Fibroblast of lung (primary cell): ENCODE measurements around the gene COP1. TPM values are rescaled to one million over a fixed set of nuclear protein-coding genes. Genes with fewer than 3 reads are reported as not detected.
A peak's percentile ranks its signal among the peaks of the same experiment; 100 is the strongest.

ENCODE experiments used
- DNase-seq, 2 donors: peaks; one replicate each; pipeline versions ENCODE4 v3.0.0 to v3.0.0-alpha.2; 2010; ENCODE audit warnings: low read depth in 2 of 2
- H2AFZ ChIP-seq: 2 replicates; pipeline ENCODE4 v1.5.1; 2012; ENCODE audit warnings: low read length, control low read depth, inconsistent platforms
- H3K27ac ChIP-seq: 2 replicates; pipeline ENCODE4 v1.5.1; 2011; ENCODE audit warnings: low read length, control low read depth; ENCODE audit not compliant: insufficient read depth
- H3K27me3 ChIP-seq: 2 replicates; pipeline ENCODE4 v1.5.1; 2011; ENCODE audit warnings: mild to moderate bottlenecking, low read length; ENCODE audit not compliant: control insufficient read depth, insufficient read depth
- H3K36me3 ChIP-seq: 2 replicates; pipeline ENCODE4 v1.5.1; 2011; ENCODE audit warnings: low read length; ENCODE audit not compliant: control insufficient read depth, insufficient read depth
- H3K4me1 ChIP-seq: 2 replicates; pipeline ENCODE4 v1.5.1; 2011; ENCODE audit warnings: low read length; ENCODE audit not compliant: control insufficient read depth, insufficient read depth; ENCODE audit errors: extremely low read depth
- H3K4me2 ChIP-seq: 2 replicates; pipeline ENCODE4 v1.5.1; 2011; ENCODE audit warnings: low read length, control low read depth; ENCODE audit not compliant: insufficient read depth; ENCODE audit errors: extremely low read depth
- H3K4me3 ChIP-seq, 4 experiments: fragments of 200-600 bp in 1 of 4; sonication (generic) in 1 of 4; replicated peaks in 1 of 4; 2 replicates each; pipeline ENCODE4 v1.5.1; 2011 to 2016; ENCODE audit warnings: low read length in 4 of 4, low read depth in 3 of 4, mild to moderate bottlenecking in 3 of 4, control low read depth in 2 of 4, inconsistent platforms in 1 of 4, mixed read lengths in 1 of 4; ENCODE audit not compliant: insufficient read depth in 1 of 4; ENCODE audit errors: control extremely low read depth in 1 of 4
- H3K79me2 ChIP-seq: 2 replicates; pipeline ENCODE4 v1.5.1; 2012; ENCODE audit warnings: mild to moderate bottlenecking, low read length, inconsistent platforms; ENCODE audit not compliant: control insufficient read depth, insufficient read depth
- H3K9ac ChIP-seq: 2 replicates; pipeline ENCODE4 v1.5.1; 2011; ENCODE audit warnings: mild to moderate bottlenecking, low read length, control low read depth; ENCODE audit not compliant: insufficient read depth
- H3K9me3 ChIP-seq: 2 replicates; pipeline ENCODE4 v1.5.1; 2012; ENCODE audit warnings: low read depth, low read length; ENCODE audit not compliant: control insufficient read depth, insufficient read depth
- H4K20me1 ChIP-seq: 2 replicates; pipeline ENCODE4 v1.5.1; 2011; ENCODE audit warnings: low read length; ENCODE audit not compliant: control insufficient read depth, insufficient read depth; ENCODE audit errors: extremely low read depth
- EZH2 ChIP-seq: IDR thresholded peaks from 2 replicates; pipeline ENCODE4 v1.5.1; 2012; ENCODE audit warnings: low read length, control low read depth, mild to moderate bottlenecking; ENCODE audit errors: missing control alignments
- polyA plus RNA-seq, 2 donors: library from polyadenylated mRNA; depleted of rRNA in 1 of 2; stranded (reverse) in 1 of 2; unstranded in 1 of 2; fragments of >200 nt; gene quantifications; 2 replicates each; pipeline ENCODE4 v1.2.1, GENCODE V29; 2011 to 2012; ENCODE audit warnings: missing spikeins in 1 of 2
- total RNA-seq: library from RNA; depleted of rRNA; stranded (reverse); fragments of >200 nt; gene quantifications from 2 replicates; pipeline ENCODE4 v1.2.1, GENCODE V29; 2014
- TF ChIP-seq, protein P1 (sequence below), 2 donors: IDR thresholded peaks in 1 of 2; conservative IDR thresholded peaks in 1 of 2; 1 replicate in 1 of 2; 2 replicates in 1 of 2; pipeline ENCODE4 v1.5.1; 2011 to 2012; ENCODE audit warnings: low read length in 2 of 2, control low read depth in 1 of 2, inconsistent platforms in 1 of 2, low read depth in 1 of 2, mild to moderate bottlenecking in 1 of 2

Gene COP1
- total and polyA plus RNA-seq, 2 donors (not counting 1 experiment from before 2014, with no cell fraction given) = 42.0 to 48.1 TPM

DNA sequence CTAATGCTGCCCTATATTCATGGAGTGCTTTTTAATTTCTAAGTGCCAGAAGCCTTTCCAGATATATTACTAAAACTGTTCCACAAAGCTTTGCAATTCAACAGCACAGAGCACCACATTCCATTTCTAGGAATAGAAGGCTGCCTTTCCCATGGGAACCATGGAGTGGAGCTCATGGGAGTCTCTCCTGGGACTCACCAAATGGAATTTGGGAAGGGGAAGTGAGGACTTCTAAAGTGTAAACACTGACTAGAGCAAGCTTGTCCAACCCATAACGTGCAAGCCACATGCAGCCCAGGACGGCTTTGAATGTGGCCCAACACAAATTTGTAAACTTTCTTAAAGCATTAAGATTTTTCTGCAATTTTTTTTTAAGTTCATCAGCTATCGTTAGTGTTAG, 273.3 kb downstream of the COP1 start:
- Histone ChIP-seq H2AFZ (no peak overlapping the region), H3K4me3 (no peak overlapping the region), H3K4me1 (no peaks in the 10 kb centered on the region), H3K9ac (no peak overlapping the region), H3K9me3 (no peaks in the 10 kb centered on the region), H4K20me1 (no peaks in the 10 kb centered on the region), H3K27me3 (no peaks in the 10 kb centered on the region), H3K4me2 (no peak overlapping the region), H3K79me2 (no peaks in the 10 kb centered on the region), H3K27ac (no peak overlapping the region), H3K36me3 (no peaks in the 10 kb centered on the region)
- TF ChIP-seq, protein P1, sequence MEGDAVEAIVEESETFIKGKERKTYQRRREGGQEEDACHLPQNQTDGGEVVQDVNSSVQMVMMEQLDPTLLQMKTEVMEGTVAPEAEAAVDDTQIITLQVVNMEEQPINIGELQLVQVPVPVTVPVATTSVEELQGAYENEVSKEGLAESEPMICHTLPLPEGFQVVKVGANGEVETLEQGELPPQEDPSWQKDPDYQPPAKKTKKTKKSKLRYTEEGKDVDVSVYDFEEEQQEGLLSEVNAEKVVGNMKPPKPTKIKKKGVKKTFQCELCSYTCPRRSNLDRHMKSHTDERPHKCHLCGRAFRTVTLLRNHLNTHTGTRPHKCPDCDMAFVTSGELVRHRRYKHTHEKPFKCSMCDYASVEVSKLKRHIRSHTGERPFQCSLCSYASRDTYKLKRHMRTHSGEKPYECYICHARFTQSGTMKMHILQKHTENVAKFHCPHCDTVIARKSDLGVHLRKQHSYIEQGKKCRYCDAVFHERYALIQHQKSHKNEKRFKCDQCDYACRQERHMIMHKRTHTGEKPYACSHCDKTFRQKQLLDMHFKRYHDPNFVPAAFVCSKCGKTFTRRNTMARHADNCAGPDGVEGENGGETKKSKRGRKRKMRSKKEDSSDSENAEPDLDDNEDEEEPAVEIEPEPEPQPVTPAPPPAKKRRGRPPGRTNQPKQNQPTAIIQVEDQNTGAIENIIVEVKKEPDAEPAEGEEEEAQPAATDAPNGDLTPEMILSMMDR (conservative IDR thresholded peaks at IDR 0.05 in 1 of 2, IDR thresholded peaks at IDR 0.05 in 1 of 2; ENCODE audit: low read depth in 1 of 2, low read length in 2 of 2) = no peak
- TF ChIP-seq EZH2 = no peak
- DNase-seq = peak in 1 of 2 donors; percentile 10

DNA sequence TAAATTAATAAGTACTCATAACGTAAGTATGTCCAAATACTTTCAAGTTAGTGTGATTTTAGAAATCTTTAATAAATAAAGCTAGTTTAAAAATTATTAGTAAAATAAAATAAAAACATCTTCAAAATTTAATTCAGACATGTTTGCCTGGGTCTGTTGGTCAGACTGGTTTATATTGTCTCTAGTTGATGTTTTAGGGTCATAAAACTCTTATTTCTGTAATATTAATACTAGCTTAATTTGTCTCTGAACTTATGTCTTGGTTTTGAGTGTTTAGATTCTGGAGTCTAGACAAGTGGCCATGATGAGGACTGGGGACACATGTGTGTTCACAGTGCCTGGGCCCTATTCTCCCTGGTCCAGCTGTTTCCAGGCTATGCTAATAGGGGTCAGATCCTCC, 279.1 kb downstream of the COP1 start:
- DNase-seq = no peak

DNA sequence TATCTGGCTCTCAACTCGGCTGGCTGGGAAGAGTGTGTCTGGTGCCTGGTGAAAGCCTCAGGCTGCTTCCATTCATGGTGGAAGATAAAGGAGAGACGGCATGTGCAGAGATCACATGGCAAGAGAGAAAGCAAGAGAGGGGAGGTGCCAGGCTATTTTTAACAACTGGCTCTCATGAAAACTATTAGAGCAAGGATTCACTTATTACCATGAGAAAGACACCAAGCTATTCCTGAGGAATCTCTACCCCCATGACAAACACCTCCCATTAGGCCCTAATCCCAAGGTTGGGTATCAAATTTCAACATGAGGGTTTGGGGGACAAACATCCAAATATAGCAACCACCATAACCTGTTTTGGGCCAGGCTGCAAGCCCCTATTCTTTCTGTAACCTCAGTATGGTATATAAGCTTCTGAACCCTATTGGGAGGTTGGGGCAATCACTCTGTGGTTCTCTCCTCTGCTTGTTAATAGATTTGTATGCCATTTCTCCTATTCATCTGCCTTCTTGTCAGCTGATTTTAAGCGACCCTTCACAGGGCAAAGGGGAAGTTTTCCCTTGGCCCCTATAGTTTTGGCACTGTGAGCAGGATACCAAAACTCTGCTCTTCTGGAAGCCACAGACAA, 284.7 kb downstream of the COP1 start:
- no peak overlapping the region for H3K4me2 ChIP-seq
- H2AFZ ChIP-seq = no peak overlapping the region
- no peak overlapping the region for H3K9ac ChIP-seq
- no peak for DNase-seq
- H3K4me1 ChIP-seq = no peaks in the 10 kb centered on the region
- H3K27ac ChIP-seq = no peak overlapping the region
- no peaks in the 10 kb centered on the region for H3K9me3 ChIP-seq
- no peaks in the 10 kb centered on the region for H3K79me2 ChIP-seq
- no peaks in the 10 kb centered on the region for H4K20me1 ChIP-seq
- no peaks in the 10 kb centered on the region for H3K36me3 ChIP-seq
- no peaks in the 10 kb centered on the region for H3K27me3 ChIP-seq
- no peak overlapping the region for H3K4me3 ChIP-seq
- TF ChIP-seq EZH2 = no peak
- TF ChIP-seq, protein P1 (conservative IDR thresholded peaks at IDR 0.05 in 1 of 2, IDR thresholded peaks at IDR 0.05 in 1 of 2; ENCODE audit: low read depth in 1 of 2, low read length in 2 of 2) = no peak

More for the DNA sequence above, 279.1 kb downstream of the COP1 start:
- Histone ChIP-seq H3K27ac (no peak overlapping the region), H3K4me2 (no peak overlapping the region), H3K79me2 (no peaks in the 10 kb centered on the region), H3K9me3 (no peaks in the 10 kb centered on the region), H2AFZ (no peak overlapping the region), H3K36me3 (no peaks in the 10 kb centered on the region), H3K4me1 (no peaks in the 10 kb centered on the region), H4K20me1 (no peaks in the 10 kb centered on the region), H3K9ac (no peak overlapping the region), H3K27me3 (no peaks in the 10 kb centered on the region), H3K4me3 (no peak overlapping the region)
- no peak for TF ChIP-seq EZH2
- TF ChIP-seq, protein P1 (conservative IDR thresholded peaks at IDR 0.05 in 1 of 2, IDR thresholded peaks at IDR 0.05 in 1 of 2; ENCODE audit: low read depth in 1 of 2, low read length in 2 of 2) = no peak
